PC-3 (cell line): ENCODE results near the gene TIMP2. TPM values are rescaled to one million over a fixed set of nuclear protein-coding genes. Genes with fewer than 3 reads are reported as not detected.
"Not testable (repeated sequence)": the region's sequence is repeated elsewhere in the genome, so short reads cannot be mapped to it uniquely, and the experiment has no call there.

ENCODE experiments used
- ATAC-seq: fragments of 200-7000 bp; cut with Tn5 transposase; 2 replicates; pipeline ENCODE4 v1.9.1; 2020; ENCODE audit warnings: mild to moderate bottlenecking, moderate library complexity
- BruUV-seq: library from RNA; stranded (reverse); fragments of 400-500 nt; replicated peaks from 2 replicates; lab custom pipeline; 2021; lab: Mats Ljungman, UMichigan
- CTCF ChIA-PET: fragments of 300-600 bp; sonication (Branson Sonifier 250); formaldehyde crosslinking; loops from one replicate; lab custom pipeline; 2022; ENCODE audit warnings: antibody characterized with exemption; lab: Charles Lee
- POLR2A ChIA-PET: fragments of 300-600 bp; sonication (Branson Sonifier 250); formaldehyde crosslinking; loops from one replicate; lab custom pipeline; 2022; ENCODE audit warnings: antibody characterized with exemption; ENCODE audit not compliant: unreplicated experiment; lab: Charles Lee
- DNase-seq: peaks from one replicate; pipeline ENCODE4 v3.0.0-alpha.2; 2015
- H2AFZ ChIP-seq: fragments of 300-600 bp; sonication (generic); 2 replicates; pipeline ENCODE4 v1.6.0; 2016; ENCODE audit warnings: antibody characterized with exemption, low read length
- H3F3A ChIP-seq: fragments of 300-600 bp; sonication (generic); one replicate; pipeline ENCODE4 v1.6.0; 2017; ENCODE audit warnings: antibody characterized with exemption, low read length, control low read depth, mild to moderate bottlenecking; ENCODE audit not compliant: unreplicated experiment
- H3K27ac ChIP-seq: fragments of 300-600 bp; sonication (generic); 2 replicates; pipeline ENCODE4 v1.5.1; 2016; ENCODE audit warnings: mild to moderate bottlenecking, low read length
- H3K27me3 ChIP-seq: fragments of 300-600 bp; sonication (generic); 2 replicates; pipeline ENCODE4 v1.6.1; 2016; ENCODE audit warnings: low read length, mixed read lengths
- H3K36me3 ChIP-seq: fragments of 300-600 bp; sonication (generic); 2 replicates; pipeline ENCODE4 v1.6.1; 2016; ENCODE audit warnings: low read depth, mixed run types, low read length, mixed read lengths
- H3K4me1 ChIP-seq: fragments of 300-600 bp; sonication (generic); 2 replicates; pipeline ENCODE4 v1.5.1; 2016; ENCODE audit warnings: low read length; ENCODE audit not compliant: insufficient read depth
- H3K4me2 ChIP-seq: fragments of 300-600 bp; sonication (generic); 2 replicates; pipeline ENCODE4 v1.6.0; 2016; ENCODE audit warnings: low read length
- H3K4me3 ChIP-seq: fragments of 300-600 bp; sonication (generic); 2 replicates; pipeline ENCODE4 v1.5.1; 2016; ENCODE audit warnings: mild to moderate bottlenecking, low read length, mixed read lengths
- H3K79me2 ChIP-seq: fragments of 300-600 bp; sonication (generic); 2 replicates; pipeline ENCODE4 v1.6.1; 2017; ENCODE audit warnings: low read length, mixed read lengths
- H3K9ac ChIP-seq: fragments of 300-600 bp; sonication (generic); 2 replicates; pipeline ENCODE4 v1.6.0; 2016; ENCODE audit warnings: mild to moderate bottlenecking, low read length
- H3K9me2 ChIP-seq: fragments of 300-600 bp; sonication (generic); replicated peaks from 2 replicates; pipeline ENCODE4 v1.6.1; 2016; ENCODE audit warnings: mixed run types, low read length, mixed read lengths
- H3K9me3 ChIP-seq: fragments of 300-600 bp; sonication (generic); 2 replicates; pipeline ENCODE4 v1.6.1; 2016; ENCODE audit warnings: low read length, mixed read lengths
- H4K20me1 ChIP-seq: fragments of 300-600 bp; sonication (generic); 2 replicates; pipeline ENCODE4 v1.6.1; 2016; ENCODE audit warnings: low read length, mixed read lengths
- EZH2 ChIP-seq: fragments of 300-600 bp; sonication (generic); IDR thresholded peaks from one replicate; pipeline ENCODE4 v1.6.1; 2017; ENCODE audit warnings: antibody characterized with exemption, mild to moderate bottlenecking, low read length; ENCODE audit not compliant: unreplicated experiment
- EZH2phosphoT487 ChIP-seq: fragments of 300-600 bp; sonication (generic); IDR thresholded peaks from 2 replicates; pipeline ENCODE4 v1.6.1; 2018; ENCODE audit warnings: mild to moderate bottlenecking, antibody characterized with exemption, low read length, borderline replicate concordance
- intact Hi-C: fragments of 100-400 bp; cut with micrococcal nuclease; formaldehyde crosslinking; loops from 2 replicates; pipeline ENCODE4 v1.9.0; 2023
- total RNA-seq: library from RNA; depleted of rRNA; stranded (reverse); fragments of >200 nt; gene quantifications from 2 replicates; pipeline ENCODE4 v1.2.3, GENCODE V29; 2014
- TF ChIP-seq, protein P1 (sequence below): fragments of 300-600 bp; sonication (generic); conservative IDR thresholded peaks from 2 replicates; pipeline ENCODE4 v1.5.1; 2017; ENCODE audit warnings: antibody characterized with exemption, low read depth, mild to moderate bottlenecking, low read length

The TIMP2 gene
- total RNA-seq, 1 experiment from 2014 or later = 60.1 TPM

DNA sequence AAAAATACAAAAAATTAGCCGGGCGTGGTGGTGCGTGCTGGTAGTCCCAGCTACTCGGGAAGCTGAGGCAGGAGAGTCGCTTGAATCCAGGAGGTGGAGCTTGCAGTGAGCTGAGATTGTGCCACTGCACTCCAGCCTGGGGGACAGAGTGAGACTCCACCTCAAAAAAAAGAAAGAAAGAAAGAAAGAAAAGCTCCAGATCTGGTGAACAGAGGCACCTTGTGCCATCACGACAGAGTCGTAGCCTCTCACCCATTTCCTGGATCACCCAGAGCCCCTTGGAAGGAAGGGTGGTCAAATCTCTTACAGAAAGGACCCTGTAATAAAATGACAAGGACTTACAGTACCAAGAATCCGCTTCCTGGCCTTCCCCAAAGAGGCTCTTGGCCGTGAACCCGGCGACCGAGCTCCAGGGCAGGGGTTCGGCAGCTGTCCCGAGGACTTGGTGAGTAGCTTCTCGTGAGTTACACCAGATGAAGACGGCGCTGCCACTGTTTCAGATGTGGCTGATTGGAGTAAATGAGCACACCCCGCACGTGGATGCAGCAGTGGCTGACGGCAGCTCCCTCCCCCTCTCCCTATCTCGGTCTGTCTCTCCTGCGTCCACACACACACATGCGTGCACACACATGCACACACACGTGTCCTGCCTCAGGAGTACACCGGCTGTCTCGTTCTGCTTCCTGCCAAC lies 41.1 kb upstream of the TIMP2 start:
- no peak overlapping the region for H3K27ac ChIP-seq
- no peaks in the 10 kb centered on the region for H3K27me3 ChIP-seq
- H3K4me1 ChIP-seq = peaks cover 9% of the 10 kb centered on the region
- H3K9me3 ChIP-seq = no peaks in the 10 kb centered on the region
- H2AFZ ChIP-seq = no peak overlapping the region
- H3K9ac ChIP-seq = no peak overlapping the region
- H3K4me2 ChIP-seq = no peak overlapping the region
- H3K9me2 ChIP-seq = no peaks in the 10 kb centered on the region
- no TSS peak for BruUV-seq
- TF ChIP-seq, protein P1, sequence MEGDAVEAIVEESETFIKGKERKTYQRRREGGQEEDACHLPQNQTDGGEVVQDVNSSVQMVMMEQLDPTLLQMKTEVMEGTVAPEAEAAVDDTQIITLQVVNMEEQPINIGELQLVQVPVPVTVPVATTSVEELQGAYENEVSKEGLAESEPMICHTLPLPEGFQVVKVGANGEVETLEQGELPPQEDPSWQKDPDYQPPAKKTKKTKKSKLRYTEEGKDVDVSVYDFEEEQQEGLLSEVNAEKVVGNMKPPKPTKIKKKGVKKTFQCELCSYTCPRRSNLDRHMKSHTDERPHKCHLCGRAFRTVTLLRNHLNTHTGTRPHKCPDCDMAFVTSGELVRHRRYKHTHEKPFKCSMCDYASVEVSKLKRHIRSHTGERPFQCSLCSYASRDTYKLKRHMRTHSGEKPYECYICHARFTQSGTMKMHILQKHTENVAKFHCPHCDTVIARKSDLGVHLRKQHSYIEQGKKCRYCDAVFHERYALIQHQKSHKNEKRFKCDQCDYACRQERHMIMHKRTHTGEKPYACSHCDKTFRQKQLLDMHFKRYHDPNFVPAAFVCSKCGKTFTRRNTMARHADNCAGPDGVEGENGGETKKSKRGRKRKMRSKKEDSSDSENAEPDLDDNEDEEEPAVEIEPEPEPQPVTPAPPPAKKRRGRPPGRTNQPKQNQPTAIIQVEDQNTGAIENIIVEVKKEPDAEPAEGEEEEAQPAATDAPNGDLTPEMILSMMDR = no peak
- TF ChIP-seq EZH2phosphoT487 (no peak), EZH2 (no peak)
- H3K36me3 ChIP-seq = no peaks in the 10 kb centered on the region
- no peak overlapping the region for H3K4me3 ChIP-seq
- H3K79me2 ChIP-seq = no peaks in the 10 kb centered on the region
- no peak for ATAC-seq
- no peak for DNase-seq
- no peaks in the 10 kb centered on the region for H4K20me1 ChIP-seq
- ChIA-PET POLR2A (no interaction called here), CTCF (no interaction called here)
- H3F3A ChIP-seq = no peaks in the 10 kb centered on the region
- intact Hi-C loops = no loop called here

DNA sequence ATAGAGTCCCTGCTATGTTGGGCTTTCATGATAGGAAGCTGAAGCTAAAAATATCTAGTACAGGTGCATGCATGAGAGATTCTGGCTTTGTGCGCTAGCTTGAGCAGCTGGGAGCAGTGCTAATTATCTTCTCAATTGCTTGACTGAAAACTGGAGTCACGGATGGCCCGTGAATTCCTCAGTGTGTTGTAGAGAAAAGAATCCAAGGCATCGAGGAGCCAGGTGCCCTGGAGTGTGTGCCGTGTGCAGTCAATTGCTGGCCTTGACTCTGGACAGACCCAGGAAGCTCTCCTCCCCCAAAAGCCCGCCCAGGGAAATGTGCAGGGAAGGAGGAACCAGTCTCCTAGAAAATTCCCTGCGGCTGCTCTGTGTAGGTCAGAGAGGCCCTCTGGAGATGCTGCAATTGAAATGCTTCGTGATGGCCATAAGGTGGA lies 40.3 kb upstream of the TIMP2 start:
- Histone ChIP-seq H3K79me2 (no peaks in the 10 kb centered on the region), H2AFZ (no peak overlapping the region), H3K9ac (no peak overlapping the region), H3K4me2 (no peak overlapping the region), H3F3A (no peaks in the 10 kb centered on the region), H4K20me1 (no peaks in the 10 kb centered on the region), H3K9me3 (no peaks in the 10 kb centered on the region), H3K27me3 (no peaks in the 10 kb centered on the region), H3K4me1 (peaks cover 9% of the 10 kb centered on the region), H3K9me2 (no peaks in the 10 kb centered on the region), H3K4me3 (no peak overlapping the region), H3K27ac (no peak overlapping the region), H3K36me3 (no peaks in the 10 kb centered on the region)
- no peak for ATAC-seq
- no peak for TF ChIP-seq EZH2phosphoT487
- no peak for TF ChIP-seq EZH2
- TF ChIP-seq, protein P1 = no peak
- ChIA-PET CTCF (no interaction called here), POLR2A (interaction anchor here (0.7 kb wide), 1 partner anchor 125 kb away, joined by 4 read pairs; the partner anchor contains the start of gene USP36)
- no TSS peak for BruUV-seq
- intact Hi-C loops = no loop called here
- DNase-seq = no peak

DNA sequence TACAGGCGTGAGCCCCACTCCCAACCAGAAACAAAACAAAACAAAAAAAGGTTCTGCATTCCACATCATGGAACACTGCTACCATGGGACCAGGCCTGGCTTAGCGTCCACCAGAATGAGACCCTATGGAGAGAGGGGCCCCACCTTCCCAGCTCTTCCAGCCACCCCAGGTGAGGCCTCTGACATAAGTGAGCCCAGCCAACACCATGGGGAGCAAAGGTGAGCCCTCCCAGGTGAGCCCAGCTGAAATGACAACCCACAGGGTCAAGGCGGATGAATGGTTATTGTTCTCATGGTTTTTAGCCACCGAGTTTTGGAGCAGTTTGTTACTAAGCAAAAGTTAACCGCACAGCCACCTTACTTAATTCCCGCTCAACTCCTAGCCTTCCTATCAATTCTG lies 38.2 kb upstream of the TIMP2 start:
- no peak overlapping the region for H3K27ac ChIP-seq
- TF ChIP-seq, protein P1 = no peak
- TF ChIP-seq EZH2phosphoT487 = no peak
- no peak for TF ChIP-seq EZH2
- H3F3A ChIP-seq = no peaks in the 10 kb centered on the region
- no peak overlapping the region for H3K9ac ChIP-seq
- H3K4me3 ChIP-seq = no peak overlapping the region
- no peaks in the 10 kb centered on the region for H3K27me3 ChIP-seq
- no peaks in the 10 kb centered on the region for H3K9me2 ChIP-seq
- CTCF ChIA-PET = no interaction called here
- no TSS peak for BruUV-seq
- no peaks in the 10 kb centered on the region for H3K79me2 ChIP-seq
- H3K9me3 ChIP-seq = no peaks in the 10 kb centered on the region
- H4K20me1 ChIP-seq = no peaks in the 10 kb centered on the region
- peaks cover 13% of the 10 kb centered on the region for H3K4me1 ChIP-seq
- no peak overlapping the region for H3K4me2 ChIP-seq
- no peak for DNase-seq
- POLR2A ChIA-PET = no interaction called here
- H3K36me3 ChIP-seq = no peaks in the 10 kb centered on the region
- intact Hi-C loops = no loop called here
- no peak for ATAC-seq
- H2AFZ ChIP-seq = no peak overlapping the region

DNA sequence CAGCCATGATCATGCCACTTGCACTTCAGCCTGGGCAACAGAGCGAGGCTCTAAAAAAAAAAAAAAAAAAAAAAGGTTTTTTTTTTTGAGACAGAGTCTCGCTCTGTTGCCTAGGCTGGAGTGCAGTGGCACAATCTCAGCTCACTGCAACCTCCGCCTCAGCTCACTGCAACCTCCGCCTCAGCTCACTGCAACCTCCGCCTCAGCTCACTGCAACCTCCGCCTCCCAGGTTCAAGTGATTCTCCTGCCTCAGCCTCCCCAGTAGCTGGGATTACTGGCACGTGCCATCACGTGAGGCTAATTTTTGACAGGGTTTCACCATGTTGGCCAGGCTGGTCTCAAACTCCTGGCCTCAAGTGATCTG lies 37.8 kb upstream of the TIMP2 start:
- H3K4me3 ChIP-seq, H3K27ac ChIP-seq, H3K27me3 ChIP-seq, H3K9me3 ChIP-seq, H3K36me3 ChIP-seq, DNase-seq, H3F3A ChIP-seq, POLR2A ChIA-PET, H3K9me2 ChIP-seq, H3K4me2 ChIP-seq, ATAC-seq, intact Hi-C loops, H3K9ac ChIP-seq, H2AFZ ChIP-seq, H3K79me2 ChIP-seq, H4K20me1 ChIP-seq, BruUV-seq: not testable (repeated sequence)
- CTCF ChIA-PET = interaction anchor here (1.0 kb wide), 1 partner anchor 80 kb away, joined by 3 read pairs; no protein-coding TSS in a partner anchor
- H3K4me1 ChIP-seq = peaks cover 14% of the 10 kb centered on the region
